DND-41 (cell line): ENCODE data around the gene CLMN.

Experiments
- ATAC-seq: fragments of 200-7000 bp; cut with Tn5 transposase; 3 replicates; pipeline ENCODE4 v1.9.1; 2021; ENCODE audit warnings: low read depth; ENCODE audit not compliant: insufficient read depth
- DNase-seq: peaks from one replicate; pipeline ENCODE4 v3.0.0-alpha.2; 2020
- H2AFZ ChIP-seq: 2 replicates; pipeline ENCODE4 v1.6.0; 2012; ENCODE audit warnings: low read depth, low read length
- H3K27ac ChIP-seq: 2 replicates; pipeline ENCODE4 v1.5.1; 2012; ENCODE audit warnings: low read length, inconsistent platforms
- H3K27me3 ChIP-seq: fragments of 200-600 bp; sonication (generic); 2 replicates; pipeline ENCODE4 v1.6.0; 2012; ENCODE audit warnings: low read length, mild to moderate bottlenecking, inconsistent platforms; ENCODE audit not compliant: insufficient read depth, poor library complexity
- H3K36me3 ChIP-seq: 2 replicates; pipeline ENCODE4 v1.5.1; 2012; ENCODE audit warnings: low read length, inconsistent platforms; ENCODE audit not compliant: insufficient read depth
- H3K4me1 ChIP-seq: 2 replicates; pipeline ENCODE4 v1.5.1; 2012; ENCODE audit warnings: mild to moderate bottlenecking, low read length; ENCODE audit not compliant: insufficient read depth
- H3K4me2 ChIP-seq: 2 replicates; pipeline ENCODE4 v1.6.0; 2012; ENCODE audit warnings: mild to moderate bottlenecking, moderate library complexity, low read length, inconsistent platforms; ENCODE audit not compliant: insufficient read depth
- H3K4me3 ChIP-seq, 2 experiments: fragments of 200-600 bp in 1 of 2; shearing (Covaris generic) in 1 of 2; 2 replicates each; pipeline ENCODE4 v1.5.1; 2012 to 2016; ENCODE audit warnings: inconsistent platforms in 2 of 2, low read length in 2 of 2, mild to moderate bottlenecking in 2 of 2, low read depth in 1 of 2, moderate library complexity in 1 of 2
- H3K79me2 ChIP-seq: 2 replicates; pipeline ENCODE4 v1.6.0; 2012; ENCODE audit warnings: low read length, inconsistent platforms; ENCODE audit not compliant: insufficient read depth
- H3K9ac ChIP-seq: 2 replicates; pipeline ENCODE4 v1.6.0; 2012; ENCODE audit warnings: low read depth, mild to moderate bottlenecking, inconsistent platforms, low read length, moderate library complexity
- H3K9me3 ChIP-seq: 2 replicates; pipeline ENCODE4 v1.5.1; 2012; ENCODE audit warnings: low read length, moderate library complexity, mild to moderate bottlenecking, inconsistent platforms; ENCODE audit not compliant: insufficient read depth, severe bottlenecking
- H4K20me1 ChIP-seq: 2 replicates; pipeline ENCODE4 v1.6.0; 2012; ENCODE audit warnings: low read length; ENCODE audit not compliant: insufficient read depth
- CTCF ChIP-seq: IDR thresholded peaks from 2 replicates; pipeline ENCODE4 v1.5.1; 2012; ENCODE audit warnings: borderline replicate concordance, low read length, moderate library complexity, mild to moderate bottlenecking; ENCODE audit not compliant: poor library complexity, severe bottlenecking; ENCODE audit errors: extremely low read depth
- EZH2 ChIP-seq: IDR thresholded peaks from 3 replicates; pipeline ENCODE4 v1.6.1; 2012; ENCODE audit warnings: borderline replicate concordance, low read depth, mild to moderate bottlenecking, moderate library complexity, low read length, inconsistent platforms; ENCODE audit not compliant: severe bottlenecking

The CLMN gene

GRCh38 chr14:95184413-95184790 lies 135.3 kb downstream of the CLMN start:
- no peaks in the 10 kb centered on the region for H3K79me2 ChIP-seq
- ATAC-seq (no peak), DNase-seq (no peak)
- H3K4me3 ChIP-seq: no peak overlapping the region
- no peak overlapping the region for H3K4me2 ChIP-seq
- no peaks in the 10 kb centered on the region for H3K27me3 ChIP-seq
- H3K9ac ChIP-seq: no peak overlapping the region
- H3K9me3 ChIP-seq: no peaks in the 10 kb centered on the region
- no peak overlapping the region for H2AFZ ChIP-seq
- no peaks in the 10 kb centered on the region for H3K4me1 ChIP-seq
- H3K27ac ChIP-seq: no peak overlapping the region
- TF ChIP-seq EZH2: no peak
- no peaks in the 10 kb centered on the region for H3K36me3 ChIP-seq
- H4K20me1 ChIP-seq: no peaks in the 10 kb centered on the region

- no peaks in the 10 kb centered on the region for H3K4me1 ChIP-seq
- no peaks in the 10 kb centered on the region for H3K36me3 ChIP-seq
- no peak for TF ChIP-seq CTCF
- TF ChIP-seq EZH2: no peak
- no peak overlapping the region for H3K4me3 ChIP-seq
- DNase-seq (no peak), ATAC-seq (no peak)
- H2AFZ ChIP-seq: no peak overlapping the region
- H3K9me3 ChIP-seq: no peaks in the 10 kb centered on the region
- no peak overlapping the region for H3K9ac ChIP-seq
- no peaks in the 10 kb centered on the region for H4K20me1 ChIP-seq
- no peaks in the 10 kb centered on the region for H3K27me3 ChIP-seq
- no peaks in the 10 kb centered on the region for H3K79me2 ChIP-seq
- H3K27ac ChIP-seq: no peak overlapping the region
- no peak overlapping the region for H3K4me2 ChIP-seq
Measured at GRCh38 chr14:95183532-95184412, 135.9 kb downstream of the CLMN start.

- H3K79me2 ChIP-seq: no peaks in the 10 kb centered on the region
- no peaks in the 10 kb centered on the region for H3K9me3 ChIP-seq
- H4K20me1 ChIP-seq: no peaks in the 10 kb centered on the region
- H3K4me3 ChIP-seq: no peak overlapping the region
- DNase-seq: no peak
- no peak overlapping the region for H3K9ac ChIP-seq
- no peak for ATAC-seq
- H3K27ac ChIP-seq: no peak overlapping the region
- TF ChIP-seq CTCF (no peak), EZH2 (no peak)
- no peak overlapping the region for H2AFZ ChIP-seq
- H3K4me2 ChIP-seq: no peak overlapping the region
- no peaks in the 10 kb centered on the region for H3K36me3 ChIP-seq
- H3K4me1 ChIP-seq: no peaks in the 10 kb centered on the region
- no peaks in the 10 kb centered on the region for H3K27me3 ChIP-seq
Measured at GRCh38 chr14:95183082-95183481, 136.6 kb downstream of the CLMN start.

- no peak overlapping the region for H3K9ac ChIP-seq
- TF ChIP-seq EZH2 (no peak), CTCF (no peak)
- H4K20me1 ChIP-seq: no peaks in the 10 kb centered on the region
- H3K9me3 ChIP-seq: no peaks in the 10 kb centered on the region
- H3K27me3 ChIP-seq: no peaks in the 10 kb centered on the region
- DNase-seq (no peak), ATAC-seq (no peak)
- H2AFZ ChIP-seq: no peak overlapping the region
- no peaks in the 10 kb centered on the region for H3K36me3 ChIP-seq
- no peaks in the 10 kb centered on the region for H3K4me1 ChIP-seq
- no peak overlapping the region for H3K4me2 ChIP-seq
- no peaks in the 10 kb centered on the region for H3K79me2 ChIP-seq
- H3K27ac ChIP-seq: no peak overlapping the region
- no peak overlapping the region for H3K4me3 ChIP-seq
Measured at GRCh38 chr14:95182379-95182778, 137.3 kb downstream of the CLMN start.
